ENCODE measurements around the gene ING4.

ING4 gene

DNA sequence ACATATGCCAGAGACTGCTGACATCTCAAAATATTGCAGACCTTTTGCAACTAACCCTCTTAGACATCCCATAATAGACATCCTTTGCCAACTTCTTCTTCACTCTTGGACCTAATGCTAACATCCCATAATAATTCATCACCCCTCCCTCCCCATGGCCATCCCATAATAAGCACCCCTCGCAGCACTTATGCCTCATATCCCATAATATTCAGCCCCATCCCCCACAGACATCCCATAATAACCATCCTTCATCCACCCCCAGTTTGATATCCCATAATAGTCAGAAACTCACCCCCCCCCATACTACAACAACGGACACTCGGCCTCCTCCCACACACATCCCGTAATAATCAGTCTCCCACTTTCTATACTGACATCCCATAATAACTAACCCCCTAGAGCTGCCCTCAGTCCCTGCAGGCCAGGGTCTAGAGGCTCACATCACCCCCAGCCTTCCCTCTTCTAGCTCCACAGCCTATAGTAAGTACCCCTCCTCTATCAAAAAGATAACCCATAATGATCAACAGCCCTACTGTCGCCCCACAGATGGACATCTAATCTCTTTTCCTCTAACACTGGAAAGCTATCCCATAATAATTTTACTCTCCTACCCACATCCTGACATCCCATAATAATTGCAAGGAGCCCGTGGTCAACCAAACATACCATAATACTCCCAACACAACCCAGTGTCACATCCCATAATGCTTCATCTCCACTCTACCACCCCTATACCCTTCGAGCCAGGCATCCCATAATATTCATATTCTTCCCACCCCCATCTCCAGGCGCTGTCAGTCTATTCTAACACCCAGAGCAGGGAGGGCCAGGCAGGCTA is 54.9 kb downstream of the ING4 start:
- no peak for DNase-seq (ENCODE audit: low read depth, low spot score)

DNA sequence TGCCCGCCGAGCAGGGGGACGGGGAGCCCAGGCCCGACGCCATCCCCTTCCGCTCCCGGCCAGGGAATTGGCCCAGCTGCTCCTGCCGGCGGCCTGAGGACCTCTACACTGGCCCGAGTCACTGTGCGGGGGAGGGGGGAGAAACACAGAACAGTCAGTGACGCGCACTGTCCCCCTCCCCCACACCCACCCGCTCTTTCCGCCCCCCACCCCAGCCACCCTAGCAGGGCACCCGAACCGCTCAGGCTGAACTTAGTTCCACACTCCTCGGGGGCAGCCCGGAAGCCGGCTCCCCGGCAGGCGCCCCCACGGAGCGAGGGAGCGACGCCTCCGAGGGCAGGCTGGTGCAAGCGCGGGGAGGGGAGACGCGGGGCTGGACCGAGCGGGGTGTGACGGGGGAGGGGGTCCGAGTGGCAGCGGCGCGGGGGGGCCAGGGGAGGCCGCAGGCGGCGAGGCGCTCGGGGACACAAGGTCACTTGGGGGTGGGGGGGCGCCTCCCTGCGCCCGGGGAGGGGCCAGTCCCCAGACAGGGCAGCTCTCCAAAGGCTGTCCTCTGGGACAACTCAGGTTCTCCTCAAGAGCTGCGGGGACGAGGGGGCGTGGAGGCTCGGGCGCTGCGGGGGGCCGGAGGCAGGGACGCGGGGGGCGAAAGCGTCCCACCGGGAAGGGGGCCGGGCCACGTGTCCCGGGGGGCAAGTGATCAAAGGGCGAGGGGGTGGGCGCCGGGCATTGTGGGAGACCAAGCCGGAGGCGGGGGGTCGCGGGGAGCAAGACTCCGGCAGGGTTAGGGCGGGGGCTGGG is 56.4 kb downstream of the ING4 start:
- no peak for DNase-seq (ENCODE audit: low read depth, low spot score)

DNA sequence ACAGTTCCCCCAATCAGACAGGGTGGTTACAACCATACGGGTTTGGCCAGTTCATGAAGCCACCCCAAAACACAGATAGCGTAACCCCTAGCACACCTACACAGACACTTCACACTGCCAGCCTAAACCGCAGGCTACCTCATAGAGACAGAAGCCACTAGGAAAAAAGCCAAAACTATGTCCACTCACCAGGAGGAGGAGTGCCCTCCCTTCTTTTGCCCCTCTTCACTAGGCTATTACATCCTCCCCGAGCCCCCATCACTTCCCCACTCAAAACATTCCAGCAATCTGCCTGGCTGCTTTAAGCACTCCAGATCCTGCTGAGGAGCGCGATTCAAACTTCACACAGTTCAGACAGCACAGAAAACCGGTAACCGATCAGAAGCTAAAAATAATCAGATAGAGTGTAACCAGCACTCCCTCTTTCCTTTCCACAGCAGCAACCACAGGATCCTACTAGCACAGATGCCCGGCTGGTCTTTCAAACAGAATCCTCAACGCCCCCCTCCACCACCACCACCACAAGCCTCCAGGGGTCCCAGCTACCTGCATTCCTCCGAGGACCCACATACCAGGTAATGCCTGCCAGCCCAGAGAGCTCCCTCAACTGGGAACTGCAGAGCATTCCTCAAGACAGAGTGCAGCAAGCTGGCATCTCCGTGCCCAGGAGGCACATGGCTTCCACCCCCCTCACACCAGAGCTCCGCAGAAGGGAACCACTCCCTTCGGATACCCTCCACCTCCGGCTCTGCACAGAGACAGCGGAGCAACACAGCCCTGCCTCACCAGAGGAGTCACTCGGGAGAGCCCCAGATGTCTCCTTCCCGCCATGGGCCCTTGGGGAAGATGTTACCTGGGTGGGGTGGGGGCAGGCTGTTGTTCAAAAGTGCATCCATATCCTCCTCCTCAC is 57.2 kb downstream of the ING4 start:
- no peak for DNase-seq (ENCODE audit: low read depth, low spot score)

DNA sequence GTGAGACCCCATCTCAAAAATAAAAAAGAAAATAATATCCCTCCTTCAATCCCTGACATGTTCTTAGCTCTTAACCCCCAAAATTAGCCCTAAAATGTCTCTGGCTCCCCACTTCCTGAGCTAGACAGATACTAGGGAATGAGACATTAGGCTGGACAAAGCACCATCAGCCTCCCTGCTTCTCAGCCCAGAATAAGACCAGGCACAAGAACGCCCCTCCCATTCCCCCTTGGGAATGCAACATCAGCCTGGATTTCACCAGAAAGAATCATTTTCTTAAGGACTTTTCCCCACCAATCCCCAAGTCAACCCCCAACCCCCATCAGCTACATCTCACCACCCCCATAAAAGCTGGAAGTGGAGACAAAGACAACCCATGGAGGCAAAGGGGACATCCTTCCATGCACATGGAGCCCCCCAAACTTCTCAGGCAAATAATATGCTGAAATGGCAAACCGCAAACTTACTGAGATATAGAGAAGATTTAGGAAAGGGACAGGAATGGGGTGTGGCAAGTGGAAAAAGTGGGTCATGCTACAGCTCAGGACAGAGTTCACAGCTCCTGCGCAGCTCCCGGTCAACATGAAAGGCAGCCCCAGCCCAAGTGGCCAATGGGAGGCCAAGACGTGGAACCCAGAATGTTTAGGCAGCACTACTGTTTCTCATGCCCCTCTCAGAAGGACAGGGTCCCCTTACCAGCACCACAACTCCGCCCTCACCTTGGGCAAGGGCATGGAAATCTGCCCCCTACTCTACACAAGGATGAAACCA is 58.5 kb downstream of the ING4 start:
- no peak for DNase-seq (ENCODE audit: low read depth, low spot score)

DNA sequence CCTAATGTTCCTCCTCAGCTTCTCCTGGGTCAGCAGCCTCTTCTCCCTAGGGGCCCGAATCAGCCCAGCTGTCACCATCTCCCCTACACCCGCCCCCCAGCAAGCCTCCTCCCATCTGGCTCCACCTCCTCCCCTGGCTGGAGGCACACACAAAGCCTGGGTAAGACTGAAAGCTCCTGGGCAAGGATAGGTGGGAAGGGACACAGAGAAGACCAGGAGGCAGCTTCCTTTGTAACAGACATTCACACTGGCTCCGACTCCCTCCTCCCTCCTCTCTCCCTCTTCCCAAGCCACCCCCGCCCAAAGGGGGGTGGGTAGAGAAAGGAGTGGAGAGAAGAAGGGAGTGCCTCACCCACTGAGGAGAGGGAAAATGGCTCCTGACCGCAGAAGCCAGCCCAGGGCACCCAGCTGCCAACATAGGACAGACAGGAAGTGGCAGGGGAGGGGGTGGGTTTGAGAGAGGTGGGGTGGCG is 59.8 kb downstream of the ING4 start:
- no peak for DNase-seq (ENCODE audit: low read depth, low spot score)

DNA sequence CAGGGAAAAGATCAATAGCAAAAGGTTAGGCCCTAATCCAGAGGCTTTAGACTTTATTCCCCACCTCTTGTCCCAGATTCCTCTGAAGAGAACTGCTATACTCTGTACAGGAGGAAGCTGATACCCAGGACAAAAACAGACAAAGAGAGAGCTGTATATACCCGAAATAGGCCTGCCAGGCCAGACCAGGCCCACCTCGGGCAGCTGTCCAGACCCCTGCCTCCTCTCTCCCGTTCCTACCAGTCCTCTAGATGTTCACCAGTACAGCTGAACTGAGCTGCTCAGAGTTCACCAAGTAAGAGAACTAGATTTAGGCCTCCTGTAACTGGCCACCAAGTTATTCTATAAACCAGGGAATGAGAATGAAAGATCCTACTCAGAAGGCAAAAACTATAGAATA is 60.4 kb downstream of the ING4 start:
- no peak for DNase-seq (ENCODE audit: low read depth, low spot score)
